WTC11 (cell line): ENCODE measurements around the gene LRRC34. TPM values are rescaled to one million over a fixed set of nuclear protein-coding genes. Genes with fewer than 3 reads are reported as not detected.
A peak's percentile ranks its signal among the peaks of the same experiment; 100 is the strongest.

Source experiments
- ATF1 ChIP-seq: sonication (generic); formaldehyde crosslinking; IDR thresholded peaks from 2 replicates; pipeline ENCODE4 v1.8.1; 2023; ENCODE audit warnings: mild to moderate bottlenecking, moderate library complexity, missing genetic modification reagents
- ELF4 ChIP-seq: sonication (generic); formaldehyde crosslinking; IDR thresholded peaks from 2 replicates; pipeline ENCODE4 v1.8.1; 2022; ENCODE audit warnings: low read depth, mild to moderate bottlenecking, moderate library complexity, missing genetic modification reagents
- ETV6 ChIP-seq: sonication (generic); formaldehyde crosslinking; IDR thresholded peaks from 2 replicates; pipeline ENCODE4 v1.8.1; 2022; ENCODE audit warnings: mild to moderate bottlenecking, missing genetic modification reagents
- GABPB1 ChIP-seq: sonication (generic); formaldehyde crosslinking; IDR thresholded peaks from 2 replicates; pipeline ENCODE4 v1.8.1; 2023; ENCODE audit warnings: mild to moderate bottlenecking, missing genetic modification reagents
- KAT7 ChIP-seq: sonication (generic); formaldehyde crosslinking; IDR thresholded peaks from 2 replicates; pipeline ENCODE4 v1.8.1; 2023; ENCODE audit warnings: missing genetic modification reagents, mild to moderate bottlenecking, borderline replicate concordance
- NFE2L1 ChIP-seq: sonication (generic); formaldehyde crosslinking; IDR thresholded peaks from 2 replicates; pipeline ENCODE4 v1.8.1; 2023; ENCODE audit warnings: missing genetic modification reagents
- NR2C2 ChIP-seq: sonication (generic); formaldehyde crosslinking; IDR thresholded peaks from 2 replicates; pipeline ENCODE4 v1.8.0; 2022; ENCODE audit warnings: mild to moderate bottlenecking, missing genetic modification reagents
- NR3C1 ChIP-seq: sonication (generic); formaldehyde crosslinking; conservative IDR thresholded peaks from 2 replicates; pipeline ENCODE4 v1.8.1; 2023; ENCODE audit warnings: low read depth, mild to moderate bottlenecking, missing genetic modification reagents
- SP1 ChIP-seq: sonication (generic); formaldehyde crosslinking; conservative IDR thresholded peaks from 2 replicates; pipeline ENCODE4 v1.8.1; 2022; ENCODE audit warnings: missing genetic modification reagents
- TP53 ChIP-seq: sonication (generic); formaldehyde crosslinking; IDR thresholded peaks from 2 replicates; pipeline ENCODE4 v1.8.1; 2023; ENCODE audit warnings: mild to moderate bottlenecking, missing genetic modification reagents
- ZNF317 ChIP-seq: sonication (generic); formaldehyde crosslinking; IDR thresholded peaks from 2 replicates; pipeline ENCODE4 v1.8.1; 2023; ENCODE audit warnings: low read depth, mild to moderate bottlenecking, moderate library complexity, missing genetic modification reagents, borderline replicate concordance
- total RNA-seq: library from RNA; stranded (reverse); gene quantifications from 3 replicates; pipeline ENCODE4 v1.2.3, GENCODE V29; 2021
- TF ChIP-seq, protein P1 (sequence below): sonication (generic); formaldehyde crosslinking; IDR thresholded peaks from 2 replicates; pipeline ENCODE4 v1.8.0; 2022; ENCODE audit warnings: missing genetic modification reagents
- TF ChIP-seq, protein P2 (sequence below): fragments of 250-450 bp; sonication (Bioruptor Pico); IDR thresholded peaks from 2 replicates; pipeline ENCODE4 v1.9.0; 2021; ENCODE audit warnings: mild to moderate bottlenecking
- TF ChIP-seq, protein P3 (sequence below): sonication (generic); formaldehyde crosslinking; conservative IDR thresholded peaks from 2 replicates; pipeline ENCODE4 v1.8.1; 2022; ENCODE audit warnings: mild to moderate bottlenecking, missing genetic modification reagents
- TF ChIP-seq, protein P4 (sequence below): sonication (generic); formaldehyde crosslinking; IDR thresholded peaks from 2 replicates; pipeline ENCODE4 v1.8.1; 2022; ENCODE audit warnings: mild to moderate bottlenecking, missing genetic modification reagents, moderate library complexity, borderline replicate concordance
- TF ChIP-seq, protein P5 (sequence below): sonication (generic); formaldehyde crosslinking; IDR thresholded peaks from 2 replicates; pipeline ENCODE4 v1.8.1; 2022; ENCODE audit warnings: low read depth, missing genetic modification reagents, borderline replicate concordance
- TF ChIP-seq, protein P6 (sequence below): sonication (generic); formaldehyde crosslinking; conservative IDR thresholded peaks from 2 replicates; pipeline ENCODE4 v1.8.1; 2023; ENCODE audit warnings: mild to moderate bottlenecking, low read depth, missing genetic modification reagents, moderate library complexity

Gene LRRC34
- total RNA-seq, 1 experiment from 2014 or later, result 8.3 TPM

DNA sequence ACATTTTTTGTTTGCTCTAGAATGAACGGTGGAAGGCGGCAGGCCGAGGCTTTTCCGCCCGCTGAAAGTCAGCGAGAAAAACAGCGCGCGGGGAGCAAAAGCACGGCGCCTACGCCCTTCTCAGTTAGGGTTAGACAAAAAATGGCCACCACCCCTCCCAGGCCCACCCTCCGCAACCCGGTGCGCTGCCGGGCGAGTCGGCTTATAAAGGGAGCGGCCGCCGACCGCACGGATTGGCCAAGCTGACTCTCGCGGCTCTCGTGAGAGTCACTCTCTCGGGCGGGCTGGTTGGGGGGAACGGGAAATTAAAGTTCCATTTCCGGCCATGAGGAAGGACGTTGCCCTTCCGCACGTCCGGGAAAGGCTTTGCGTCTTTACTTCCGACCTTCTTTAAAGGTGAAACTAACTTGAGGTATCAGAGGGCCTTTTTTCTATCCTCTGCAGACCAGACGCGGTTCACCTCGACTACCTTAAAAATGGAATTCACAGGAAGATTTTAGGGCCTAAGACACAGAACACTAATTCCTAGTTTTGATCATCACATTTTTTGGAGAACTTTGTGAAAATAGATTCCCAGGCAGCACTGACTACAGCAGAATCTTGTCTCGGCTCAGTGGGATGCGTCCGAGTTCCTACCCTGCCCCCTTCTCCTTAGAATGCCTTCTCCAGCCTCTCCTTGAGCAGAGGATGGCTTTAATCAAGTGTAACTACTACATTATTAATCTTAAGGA, 47.7 kb downstream of the LRRC34 start, which contains the start of gene TERC (continued):
- TF ChIP-seq, protein P1, sequence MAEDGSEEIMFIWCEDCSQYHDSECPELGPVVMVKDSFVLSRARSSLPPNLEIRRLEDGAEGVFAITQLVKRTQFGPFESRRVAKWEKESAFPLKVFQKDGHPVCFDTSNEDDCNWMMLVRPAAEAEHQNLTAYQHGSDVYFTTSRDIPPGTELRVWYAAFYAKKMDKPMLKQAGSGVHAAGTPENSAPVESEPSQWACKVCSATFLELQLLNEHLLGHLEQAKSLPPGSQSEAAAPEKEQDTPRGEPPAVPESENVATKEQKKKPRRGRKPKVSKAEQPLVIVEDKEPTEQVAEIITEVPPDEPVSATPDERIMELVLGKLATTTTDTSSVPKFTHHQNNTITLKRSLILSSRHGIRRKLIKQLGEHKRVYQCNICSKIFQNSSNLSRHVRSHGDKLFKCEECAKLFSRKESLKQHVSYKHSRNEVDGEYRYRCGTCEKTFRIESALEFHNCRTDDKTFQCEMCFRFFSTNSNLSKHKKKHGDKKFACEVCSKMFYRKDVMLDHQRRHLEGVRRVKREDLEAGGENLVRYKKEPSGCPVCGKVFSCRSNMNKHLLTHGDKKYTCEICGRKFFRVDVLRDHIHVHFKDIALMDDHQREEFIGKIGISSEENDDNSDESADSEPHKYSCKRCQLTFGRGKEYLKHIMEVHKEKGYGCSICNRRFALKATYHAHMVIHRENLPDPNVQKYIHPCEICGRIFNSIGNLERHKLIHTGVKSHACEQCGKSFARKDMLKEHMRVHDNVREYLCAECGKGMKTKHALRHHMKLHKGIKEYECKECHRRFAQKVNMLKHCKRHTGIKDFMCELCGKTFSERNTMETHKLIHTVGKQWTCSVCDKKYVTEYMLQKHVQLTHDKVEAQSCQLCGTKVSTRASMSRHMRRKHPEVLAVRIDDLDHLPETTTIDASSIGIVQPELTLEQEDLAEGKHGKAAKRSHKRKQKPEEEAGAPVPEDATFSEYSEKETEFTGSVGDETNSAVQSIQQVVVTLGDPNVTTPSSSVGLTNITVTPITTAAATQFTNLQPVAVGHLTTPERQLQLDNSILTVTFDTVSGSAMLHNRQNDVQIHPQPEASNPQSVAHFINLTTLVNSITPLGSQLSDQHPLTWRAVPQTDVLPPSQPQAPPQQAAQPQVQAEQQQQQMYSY (CRISPR knock-in tag), result no peak
- no peak for TF ChIP-seq ELF4 (CRISPR knock-in tag)
- peak; percentile 99 for TF ChIP-seq ETV6 (CRISPR knock-in tag)
- TF ChIP-seq, protein P2, sequence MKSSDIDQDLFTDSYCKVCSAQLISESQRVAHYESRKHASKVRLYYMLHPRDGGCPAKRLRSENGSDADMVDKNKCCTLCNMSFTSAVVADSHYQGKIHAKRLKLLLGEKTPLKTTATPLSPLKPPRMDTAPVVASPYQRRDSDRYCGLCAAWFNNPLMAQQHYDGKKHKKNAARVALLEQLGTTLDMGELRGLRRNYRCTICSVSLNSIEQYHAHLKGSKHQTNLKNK (CRISPR knock-in tag), result peak; percentile 70; the same call in 1 of the 2 replicates
- TF ChIP-seq, protein P3, sequence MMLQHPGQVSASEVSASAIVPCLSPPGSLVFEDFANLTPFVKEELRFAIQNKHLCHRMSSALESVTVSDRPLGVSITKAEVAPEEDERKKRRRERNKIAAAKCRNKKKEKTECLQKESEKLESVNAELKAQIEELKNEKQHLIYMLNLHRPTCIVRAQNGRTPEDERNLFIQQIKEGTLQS, result no peak
- no peak for TF ChIP-seq NFE2L1 (CRISPR knock-in tag)
- TF ChIP-seq, protein P4, sequence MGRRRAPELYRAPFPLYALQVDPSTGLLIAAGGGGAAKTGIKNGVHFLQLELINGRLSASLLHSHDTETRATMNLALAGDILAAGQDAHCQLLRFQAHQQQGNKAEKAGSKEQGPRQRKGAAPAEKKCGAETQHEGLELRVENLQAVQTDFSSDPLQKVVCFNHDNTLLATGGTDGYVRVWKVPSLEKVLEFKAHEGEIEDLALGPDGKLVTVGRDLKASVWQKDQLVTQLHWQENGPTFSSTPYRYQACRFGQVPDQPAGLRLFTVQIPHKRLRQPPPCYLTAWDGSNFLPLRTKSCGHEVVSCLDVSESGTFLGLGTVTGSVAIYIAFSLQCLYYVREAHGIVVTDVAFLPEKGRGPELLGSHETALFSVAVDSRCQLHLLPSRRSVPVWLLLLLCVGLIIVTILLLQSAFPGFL, result no peak
- TF ChIP-seq NR2C2 (CRISPR knock-in tag), result no peak
- TF ChIP-seq, protein P5, sequence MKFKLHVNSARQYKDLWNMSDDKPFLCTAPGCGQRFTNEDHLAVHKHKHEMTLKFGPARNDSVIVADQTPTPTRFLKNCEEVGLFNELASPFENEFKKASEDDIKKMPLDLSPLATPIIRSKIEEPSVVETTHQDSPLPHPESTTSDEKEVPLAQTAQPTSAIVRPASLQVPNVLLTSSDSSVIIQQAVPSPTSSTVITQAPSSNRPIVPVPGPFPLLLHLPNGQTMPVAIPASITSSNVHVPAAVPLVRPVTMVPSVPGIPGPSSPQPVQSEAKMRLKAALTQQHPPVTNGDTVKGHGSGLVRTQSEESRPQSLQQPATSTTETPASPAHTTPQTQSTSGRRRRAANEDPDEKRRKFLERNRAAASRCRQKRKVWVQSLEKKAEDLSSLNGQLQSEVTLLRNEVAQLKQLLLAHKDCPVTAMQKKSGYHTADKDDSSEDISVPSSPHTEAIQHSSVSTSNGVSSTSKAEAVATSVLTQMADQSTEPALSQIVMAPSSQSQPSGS (CRISPR knock-in tag), result no peak
- no peak for TF ChIP-seq GABPB1 (CRISPR knock-in tag)
- no peak for TF ChIP-seq KAT7 (CRISPR knock-in tag)
- TF ChIP-seq, protein P6, sequence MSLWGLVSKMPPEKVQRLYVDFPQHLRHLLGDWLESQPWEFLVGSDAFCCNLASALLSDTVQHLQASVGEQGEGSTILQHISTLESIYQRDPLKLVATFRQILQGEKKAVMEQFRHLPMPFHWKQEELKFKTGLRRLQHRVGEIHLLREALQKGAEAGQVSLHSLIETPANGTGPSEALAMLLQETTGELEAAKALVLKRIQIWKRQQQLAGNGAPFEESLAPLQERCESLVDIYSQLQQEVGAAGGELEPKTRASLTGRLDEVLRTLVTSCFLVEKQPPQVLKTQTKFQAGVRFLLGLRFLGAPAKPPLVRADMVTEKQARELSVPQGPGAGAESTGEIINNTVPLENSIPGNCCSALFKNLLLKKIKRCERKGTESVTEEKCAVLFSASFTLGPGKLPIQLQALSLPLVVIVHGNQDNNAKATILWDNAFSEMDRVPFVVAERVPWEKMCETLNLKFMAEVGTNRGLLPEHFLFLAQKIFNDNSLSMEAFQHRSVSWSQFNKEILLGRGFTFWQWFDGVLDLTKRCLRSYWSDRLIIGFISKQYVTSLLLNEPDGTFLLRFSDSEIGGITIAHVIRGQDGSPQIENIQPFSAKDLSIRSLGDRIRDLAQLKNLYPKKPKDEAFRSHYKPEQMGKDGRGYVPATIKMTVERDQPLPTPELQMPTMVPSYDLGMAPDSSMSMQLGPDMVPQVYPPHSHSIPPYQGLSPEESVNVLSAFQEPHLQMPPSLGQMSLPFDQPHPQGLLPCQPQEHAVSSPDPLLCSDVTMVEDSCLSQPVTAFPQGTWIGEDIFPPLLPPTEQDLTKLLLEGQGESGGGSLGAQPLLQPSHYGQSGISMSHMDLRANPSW (CRISPR knock-in tag), result no peak
- no peak for TF ChIP-seq ATF1 (CRISPR knock-in tag)
- TF ChIP-seq ZNF317, result 0 out of 2 replicates have a peak, but pooled peaks have one; percentile 4
- TF ChIP-seq TP53 (CRISPR knock-in tag), result no peak
- TF ChIP-seq SP1 (CRISPR knock-in tag), result peak; percentile 30; the same call in 1 of the 2 replicates
- no peak for TF ChIP-seq NR3C1 (CRISPR knock-in tag)
